ENCODE data around the gene GC.

Gene GC

DNA sequence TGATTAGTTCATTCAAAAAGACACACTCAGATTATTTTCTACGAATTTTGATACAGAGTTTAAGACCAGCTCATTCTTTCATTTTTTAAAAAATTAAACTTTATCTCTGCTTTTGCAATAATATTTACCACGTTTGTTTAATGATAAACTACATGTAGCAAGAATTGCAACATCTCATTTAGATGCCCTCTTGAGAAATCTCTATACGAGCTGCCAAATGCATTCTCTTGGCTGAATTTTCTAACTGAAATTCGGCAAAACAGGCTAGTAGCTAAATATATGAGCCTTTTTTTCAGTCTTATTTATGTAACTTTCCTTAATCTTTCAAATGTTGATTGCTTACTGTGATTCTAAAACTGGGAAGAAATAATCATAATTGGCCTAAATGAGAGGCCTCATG is 2.1 kb upstream of the GC start:
- Histone ChIP-seq H3K27me3 (ENCODE audit: insufficient read depth, low read depth, severe bottlenecking) (no peaks in the 10 kb centered on the region), H3K4me3 (ENCODE audit: low read depth, low read length) (no peak overlapping the region), H3K36me3 (no peaks in the 10 kb centered on the region), H3K9me3 (ENCODE audit: severe bottlenecking) (no peaks in the 10 kb centered on the region), H3K27ac (no peak overlapping the region)
- DNase-seq = no peak
- TF ChIP-seq, protein P1, sequence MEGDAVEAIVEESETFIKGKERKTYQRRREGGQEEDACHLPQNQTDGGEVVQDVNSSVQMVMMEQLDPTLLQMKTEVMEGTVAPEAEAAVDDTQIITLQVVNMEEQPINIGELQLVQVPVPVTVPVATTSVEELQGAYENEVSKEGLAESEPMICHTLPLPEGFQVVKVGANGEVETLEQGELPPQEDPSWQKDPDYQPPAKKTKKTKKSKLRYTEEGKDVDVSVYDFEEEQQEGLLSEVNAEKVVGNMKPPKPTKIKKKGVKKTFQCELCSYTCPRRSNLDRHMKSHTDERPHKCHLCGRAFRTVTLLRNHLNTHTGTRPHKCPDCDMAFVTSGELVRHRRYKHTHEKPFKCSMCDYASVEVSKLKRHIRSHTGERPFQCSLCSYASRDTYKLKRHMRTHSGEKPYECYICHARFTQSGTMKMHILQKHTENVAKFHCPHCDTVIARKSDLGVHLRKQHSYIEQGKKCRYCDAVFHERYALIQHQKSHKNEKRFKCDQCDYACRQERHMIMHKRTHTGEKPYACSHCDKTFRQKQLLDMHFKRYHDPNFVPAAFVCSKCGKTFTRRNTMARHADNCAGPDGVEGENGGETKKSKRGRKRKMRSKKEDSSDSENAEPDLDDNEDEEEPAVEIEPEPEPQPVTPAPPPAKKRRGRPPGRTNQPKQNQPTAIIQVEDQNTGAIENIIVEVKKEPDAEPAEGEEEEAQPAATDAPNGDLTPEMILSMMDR (IDR thresholded peaks at IDR 0.05; ENCODE audit: low read depth, low read length) = no peak

DNA sequence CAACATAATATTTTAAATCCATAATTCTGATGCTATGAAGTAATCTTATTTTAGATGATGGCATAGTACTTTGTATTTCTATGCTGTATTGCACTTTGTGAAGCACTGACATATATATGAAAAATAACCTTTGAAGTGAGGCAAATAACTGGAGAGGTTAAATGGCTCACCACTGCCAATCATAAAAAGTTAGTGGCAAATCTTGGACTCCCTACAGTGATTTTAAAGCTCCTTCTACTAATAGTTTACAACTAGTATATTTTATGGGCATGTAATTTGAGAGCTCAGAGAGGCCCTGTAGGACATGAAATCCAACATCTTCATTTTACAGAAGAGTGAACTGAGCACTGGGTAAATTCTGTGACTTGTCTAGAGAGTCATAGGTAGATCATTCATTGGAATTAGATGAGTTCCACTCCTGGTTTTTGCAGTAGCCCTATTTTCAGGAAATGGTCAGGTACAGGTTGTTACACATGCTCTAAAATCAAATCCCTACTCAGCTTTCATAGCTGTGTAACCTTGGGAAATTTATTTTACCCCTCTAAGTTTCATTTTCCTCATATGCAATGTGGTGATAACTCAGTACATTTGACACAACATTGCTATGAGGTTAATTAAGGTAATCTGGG is 804 bp upstream of the GC start:
- Histone ChIP-seq H3K4me3 (ENCODE audit: low read depth, low read length) (no peak overlapping the region), H3K9me3 (ENCODE audit: severe bottlenecking) (no peaks in the 10 kb centered on the region), H3K27ac (no peak overlapping the region), H3K27me3 (ENCODE audit: insufficient read depth, low read depth, severe bottlenecking) (no peaks in the 10 kb centered on the region), H3K36me3 (no peaks in the 10 kb centered on the region)
- DNase-seq = no peak
- TF ChIP-seq, protein P1 (IDR thresholded peaks at IDR 0.05; ENCODE audit: low read depth, low read length) = no peak

DNA sequence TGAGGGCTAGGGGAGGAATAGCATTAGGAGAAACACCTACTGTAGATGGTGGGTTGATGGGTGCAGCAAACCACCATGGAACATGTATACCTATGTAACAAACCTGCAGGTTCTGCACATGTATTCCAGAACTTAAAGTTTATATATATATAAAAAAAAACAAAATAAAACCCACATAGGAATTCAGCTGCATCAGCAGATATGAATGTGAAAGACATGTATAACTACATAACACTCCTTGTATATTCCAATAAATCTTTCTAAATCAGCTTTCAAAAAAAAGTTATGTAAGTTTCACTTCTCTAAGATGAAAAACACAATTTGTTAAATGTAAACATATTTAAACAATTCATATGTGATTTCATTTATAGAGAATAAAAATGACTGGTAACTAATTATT is 6.0 kb downstream of the GC start:
- H3K9me3 ChIP-seq (ENCODE audit: severe bottlenecking) = no peaks in the 10 kb centered on the region
- no peaks in the 10 kb centered on the region for H3K27me3 ChIP-seq (ENCODE audit: insufficient read depth, low read depth, severe bottlenecking)
- TF ChIP-seq, protein P1 (IDR thresholded peaks at IDR 0.05; ENCODE audit: low read depth, low read length) = no peak
- H3K4me3 ChIP-seq (ENCODE audit: low read depth, low read length) = no peak overlapping the region
- DNase-seq = no peak
- no peaks in the 10 kb centered on the region for H3K36me3 ChIP-seq
- H3K27ac ChIP-seq = no peak overlapping the region

DNA sequence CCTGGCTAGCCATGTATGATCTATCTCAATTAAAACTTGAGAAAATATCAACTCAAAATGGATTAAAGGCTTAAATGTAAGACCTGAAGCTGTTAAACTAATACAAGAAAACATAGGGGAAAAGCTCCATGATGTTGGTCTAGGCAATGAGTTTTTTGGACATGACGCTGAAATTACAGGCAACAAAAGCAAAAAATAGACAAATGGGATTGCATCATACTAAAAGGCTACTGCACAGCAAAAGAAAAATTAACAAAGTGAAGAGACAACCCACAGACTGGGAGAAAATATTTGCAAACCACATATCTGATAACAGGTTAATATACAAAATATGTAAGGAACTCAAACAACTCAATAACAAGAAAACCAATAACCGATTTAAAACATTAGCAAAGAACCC is 8.4 kb downstream of the GC start:
- H3K4me3 ChIP-seq (ENCODE audit: low read depth, low read length) = no peak overlapping the region
- H3K27ac ChIP-seq = no peak overlapping the region
- DNase-seq = no peak
- TF ChIP-seq, protein P1 (IDR thresholded peaks at IDR 0.05; ENCODE audit: low read depth, low read length) = no peak
- H3K9me3 ChIP-seq (ENCODE audit: severe bottlenecking) = no peaks in the 10 kb centered on the region
- H3K36me3 ChIP-seq = no peaks in the 10 kb centered on the region
- H3K27me3 ChIP-seq (ENCODE audit: insufficient read depth, low read depth, severe bottlenecking) = no peaks in the 10 kb centered on the region

DNA sequence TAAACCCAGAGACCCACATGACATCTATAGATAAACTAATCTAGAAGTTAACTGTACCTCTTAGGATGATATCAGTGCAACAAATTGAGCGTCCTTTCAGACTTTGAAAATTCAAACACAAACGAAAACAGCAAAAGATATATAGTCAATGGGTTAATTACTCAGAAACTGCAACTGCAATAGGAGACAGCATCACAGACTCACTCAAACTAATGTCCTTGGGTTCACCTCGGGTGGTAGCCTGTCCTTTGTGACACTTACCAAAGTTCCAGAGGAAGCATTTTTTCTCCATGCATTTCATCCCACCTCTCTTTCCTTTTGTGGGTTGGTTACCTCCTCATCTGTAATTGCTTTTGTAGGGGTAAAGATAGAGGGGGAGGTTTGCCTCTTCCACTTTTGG is 9.7 kb downstream of the GC start:
- TF ChIP-seq, protein P1 (IDR thresholded peaks at IDR 0.05; ENCODE audit: low read depth, low read length) = no peak
- no peak overlapping the region for H3K4me3 ChIP-seq (ENCODE audit: low read depth, low read length)
- no peaks in the 10 kb centered on the region for H3K27me3 ChIP-seq (ENCODE audit: insufficient read depth, low read depth, severe bottlenecking)
- no peaks in the 10 kb centered on the region for H3K9me3 ChIP-seq (ENCODE audit: severe bottlenecking)
- no peak for DNase-seq
- no peak overlapping the region for H3K27ac ChIP-seq
- no peaks in the 10 kb centered on the region for H3K36me3 ChIP-seq

DNA sequence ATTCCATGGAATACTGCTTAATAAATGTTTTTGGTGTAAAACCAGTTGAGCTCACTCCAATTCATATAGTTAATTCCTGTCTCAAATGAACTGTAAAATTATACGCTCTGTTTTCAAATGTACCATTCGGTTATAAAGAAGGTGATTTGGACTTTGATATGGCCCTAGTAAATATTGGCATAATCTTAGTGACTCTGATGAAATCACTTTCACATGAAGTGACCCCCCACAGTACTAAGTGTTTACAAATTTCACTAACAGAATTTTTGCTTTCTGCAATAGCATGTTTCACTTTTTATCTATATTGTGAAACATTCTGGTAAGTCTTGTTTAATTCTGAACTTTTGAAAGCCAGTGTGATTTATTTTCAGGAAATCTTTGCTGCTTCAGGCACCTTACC is 10.9 kb downstream of the GC start:
- TF ChIP-seq, protein P1 (IDR thresholded peaks at IDR 0.05; ENCODE audit: low read depth, low read length) = no peak
- no peaks in the 10 kb centered on the region for H3K9me3 ChIP-seq (ENCODE audit: severe bottlenecking)
- H3K27ac ChIP-seq = no peak overlapping the region
- no peaks in the 10 kb centered on the region for H3K27me3 ChIP-seq (ENCODE audit: insufficient read depth, low read depth, severe bottlenecking)
- H3K36me3 ChIP-seq = no peaks in the 10 kb centered on the region
- no peak overlapping the region for H3K4me3 ChIP-seq (ENCODE audit: low read depth, low read length)
- DNase-seq = no peak

All from WERI-Rb-1 (cell line).